HepG2 (cell line): ENCODE results near the gene WDR76.

Source experiments
- ATF2 ChIP-seq: sonication (generic); formaldehyde crosslinking; IDR thresholded peaks from 2 replicates; pipeline ENCODE4 v1.4.0; 2020; ENCODE audit warnings: missing genetic modification reagents
- CBFB ChIP-seq: sonication (generic); formaldehyde crosslinking; IDR thresholded peaks from 2 replicates; pipeline ENCODE4 v1.4.0; 2020; ENCODE audit warnings: missing genetic modification reagents
- EED ChIP-seq: sonication (generic); formaldehyde crosslinking; IDR thresholded peaks from 2 replicates; pipeline ENCODE4 v1.5.0; 2020; ENCODE audit warnings: mild to moderate bottlenecking, missing genetic modification reagents
- HMG20A ChIP-seq: IDR thresholded peaks from 2 replicates; pipeline ENCODE4 v1.6.1; 2016; ENCODE audit warnings: borderline replicate concordance
- POLR2AphosphoS5 ChIP-seq: IDR thresholded peaks from 2 replicates; pipeline ENCODE4 v1.6.1; 2012; ENCODE audit warnings: low read depth, low read length
- SP1 ChIP-seq, 2 experiments: fragments of 450-650 bp in 1 of 2; sonication (generic) in 1 of 2; formaldehyde crosslinking in 1 of 2; IDR thresholded peaks; 2 replicates each; pipeline versions ENCODE4 v1.4.0 to v1.6.1; 2016 to 2020; ENCODE audit warnings: missing genetic modification reagents in 1 of 2
- STAG1 ChIP-seq: sonication (generic); formaldehyde crosslinking; IDR thresholded peaks from 2 replicates; pipeline ENCODE4 v1.4.0; 2020; ENCODE audit warnings: missing genetic modification reagents
- USF2 ChIP-seq, 2 experiments: sonication (generic) in 1 of 2; formaldehyde crosslinking in 1 of 2; IDR thresholded peaks; 2 replicates each; pipeline versions ENCODE4 v1.5.1 to v1.6.1; 2011 to 2020; ENCODE audit warnings: borderline replicate concordance in 1 of 2, low read depth in 1 of 2, low read length in 1 of 2, mild to moderate bottlenecking in 1 of 2, missing genetic modification reagents in 1 of 2, moderate library complexity in 1 of 2
- TF ChIP-seq, protein P1 (sequence below): sonication (generic); formaldehyde crosslinking; IDR thresholded peaks from 2 replicates; pipeline ENCODE4 v1.5.0; 2020; ENCODE audit warnings: mild to moderate bottlenecking, missing genetic modification reagents, moderate library complexity
- TF ChIP-seq, protein P2 (sequence below): sonication (generic); formaldehyde crosslinking; conservative IDR thresholded peaks from 2 replicates; pipeline ENCODE4 v1.4.0; 2020; ENCODE audit warnings: missing genetic modification reagents

DNA sequence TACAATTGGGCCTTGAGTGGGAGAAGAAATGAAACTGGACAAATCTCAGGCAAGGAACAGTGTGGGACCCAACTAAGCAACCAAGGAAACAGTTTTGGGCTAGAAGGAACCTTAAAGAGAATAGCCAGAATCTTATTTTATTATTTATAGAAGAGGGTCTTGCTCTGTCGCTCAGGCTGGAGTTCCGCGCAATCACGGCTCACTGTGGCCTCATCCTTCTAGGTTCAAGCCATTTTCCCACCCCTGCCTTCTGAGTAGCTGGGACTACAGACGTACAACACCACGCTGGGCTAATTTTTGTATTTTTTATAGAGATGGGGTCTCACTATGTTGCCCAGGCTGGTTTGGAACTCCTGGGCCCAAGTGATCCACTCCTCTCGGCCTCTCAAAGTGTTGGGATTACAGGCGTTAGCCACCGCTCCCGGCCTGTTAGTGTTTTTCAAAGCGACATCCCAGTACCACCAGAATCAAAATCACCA lies 734 bp upstream of the WDR76 start:
- TF ChIP-seq USF2 (IDR thresholded peaks at IDR 0.05; ENCODE audit: low read depth, low read length) (no peak), USF2 (CRISPR knock-in tag; IDR thresholded peaks at IDR 0.05; ENCODE audit: borderline replicate concordance) (no peak), STAG1 (CRISPR knock-in tag) (no peak), SP1 (IDR thresholded peaks at IDR 0.05) (no peak), SP1 (CRISPR knock-in tag; IDR thresholded peaks at IDR 0.05) (no peak), EED (CRISPR knock-in tag) (no peak), POLR2AphosphoS5 (no peak), CBFB (CRISPR knock-in tag) (no peak), HMG20A (CRISPR knock-in tag) (no peak), ATF2 (CRISPR knock-in tag) (no peak)
- TF ChIP-seq, protein P1, sequence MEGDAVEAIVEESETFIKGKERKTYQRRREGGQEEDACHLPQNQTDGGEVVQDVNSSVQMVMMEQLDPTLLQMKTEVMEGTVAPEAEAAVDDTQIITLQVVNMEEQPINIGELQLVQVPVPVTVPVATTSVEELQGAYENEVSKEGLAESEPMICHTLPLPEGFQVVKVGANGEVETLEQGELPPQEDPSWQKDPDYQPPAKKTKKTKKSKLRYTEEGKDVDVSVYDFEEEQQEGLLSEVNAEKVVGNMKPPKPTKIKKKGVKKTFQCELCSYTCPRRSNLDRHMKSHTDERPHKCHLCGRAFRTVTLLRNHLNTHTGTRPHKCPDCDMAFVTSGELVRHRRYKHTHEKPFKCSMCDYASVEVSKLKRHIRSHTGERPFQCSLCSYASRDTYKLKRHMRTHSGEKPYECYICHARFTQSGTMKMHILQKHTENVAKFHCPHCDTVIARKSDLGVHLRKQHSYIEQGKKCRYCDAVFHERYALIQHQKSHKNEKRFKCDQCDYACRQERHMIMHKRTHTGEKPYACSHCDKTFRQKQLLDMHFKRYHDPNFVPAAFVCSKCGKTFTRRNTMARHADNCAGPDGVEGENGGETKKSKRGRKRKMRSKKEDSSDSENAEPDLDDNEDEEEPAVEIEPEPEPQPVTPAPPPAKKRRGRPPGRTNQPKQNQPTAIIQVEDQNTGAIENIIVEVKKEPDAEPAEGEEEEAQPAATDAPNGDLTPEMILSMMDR (CRISPR knock-in tag): no peak
- TF ChIP-seq, protein P2, sequence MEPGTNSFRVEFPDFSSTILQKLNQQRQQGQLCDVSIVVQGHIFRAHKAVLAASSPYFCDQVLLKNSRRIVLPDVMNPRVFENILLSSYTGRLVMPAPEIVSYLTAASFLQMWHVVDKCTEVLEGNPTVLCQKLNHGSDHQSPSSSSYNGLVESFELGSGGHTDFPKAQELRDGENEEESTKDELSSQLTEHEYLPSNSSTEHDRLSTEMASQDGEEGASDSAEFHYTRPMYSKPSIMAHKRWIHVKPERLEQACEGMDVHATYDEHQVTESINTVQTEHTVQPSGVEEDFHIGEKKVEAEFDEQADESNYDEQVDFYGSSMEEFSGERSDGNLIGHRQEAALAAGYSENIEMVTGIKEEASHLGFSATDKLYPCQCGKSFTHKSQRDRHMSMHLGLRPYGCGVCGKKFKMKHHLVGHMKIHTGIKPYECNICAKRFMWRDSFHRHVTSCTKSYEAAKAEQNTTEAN: no peak
